Activated naive CD8-positive, alpha-beta T cell treated with anti-CD3 and anti-CD28 coated beads for 36 hours (primary cell): ENCODE data around the gene FAM53A. TPM values are rescaled to one million over a fixed set of nuclear protein-coding genes. Genes with fewer than 3 reads are reported as not detected.
"Not testable (repeated sequence)": the region's sequence is repeated elsewhere in the genome, so short reads cannot be mapped to it uniquely, and the experiment has no call there.

ENCODE experiments used
- DNase-seq: peaks from one replicate; pipeline ENCODE4 v3.0.0; 2021
- H3K27ac Mint-ChIP-seq: one replicate; pipeline ENCODE4 v1.8.0; 2022; ENCODE audit warnings: mild to moderate bottlenecking, moderate library complexity, mixed read lengths
- H3K27me3 Mint-ChIP-seq: one replicate; pipeline ENCODE4 v1.8.0; 2022; ENCODE audit warnings: mild to moderate bottlenecking, mixed read lengths
- H3K36me3 Mint-ChIP-seq: one replicate; pipeline ENCODE4 v1.8.0; 2021; ENCODE audit warnings: mild to moderate bottlenecking, mixed read lengths
- H3K4me1 Mint-ChIP-seq: one replicate; pipeline ENCODE4 v1.8.0; 2021; ENCODE audit warnings: mixed read lengths
- H3K4me3 Mint-ChIP-seq: one replicate; pipeline ENCODE4 v1.8.0; 2022; ENCODE audit warnings: mild to moderate bottlenecking, moderate library complexity, mixed read lengths
- H3K9me3 Mint-ChIP-seq: one replicate; pipeline ENCODE4 v1.8.0; 2022; ENCODE audit warnings: mixed read lengths
- total RNA-seq, 2 experiments: library from RNA; stranded (reverse); gene quantifications; one replicate each; pipeline ENCODE4 v1.2.3, GENCODE V29; 2021

FAM53A gene
- total RNA-seq, 2 experiments from 2014 or later, result 0.82 to 1.3 TPM

DNA sequence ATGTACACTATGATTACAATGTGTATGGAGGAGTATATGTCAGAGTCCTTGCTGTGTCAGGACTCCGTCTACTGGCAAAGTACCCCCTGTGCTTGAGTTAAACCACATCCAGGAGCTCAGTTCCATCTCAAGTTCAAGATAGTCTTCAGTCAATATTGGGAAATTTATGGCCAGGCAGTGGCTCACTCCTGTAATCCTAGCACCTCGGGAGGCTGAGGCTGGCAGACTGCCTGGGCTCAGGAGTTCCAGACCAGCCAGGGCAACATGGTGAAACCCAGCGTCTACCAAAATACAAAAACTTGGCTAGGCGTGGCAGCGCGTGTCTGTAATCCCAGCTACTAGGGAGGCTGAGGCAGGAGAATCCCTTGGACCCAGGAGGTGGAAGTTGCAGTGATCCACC lies 22.2 kb upstream of the FAM53A start:
- Mint-ChIP-seq H3K27me3 (no peaks in the 10 kb centered on the region), H3K9me3 (no peaks in the 10 kb centered on the region), H3K4me3 (no peak overlapping the region), H3K36me3 (peaks cover 66% of the 10 kb centered on the region), H3K27ac (no peak overlapping the region), H3K4me1 (peaks cover 64% of the 10 kb centered on the region)
- no peak for DNase-seq

GRCh38 chr4:1705732-1706131 lies 21.6 kb upstream of the FAM53A start:
- Mint-ChIP-seq H3K4me3 (no peak overlapping the region), H3K36me3 (peaks cover 60% of the 10 kb centered on the region), H3K27me3 (no peaks in the 10 kb centered on the region), H3K9me3 (no peaks in the 10 kb centered on the region), H3K27ac (no peak overlapping the region), H3K4me1 (peaks cover 60% of the 10 kb centered on the region)
- DNase-seq, result no peak

DNA sequence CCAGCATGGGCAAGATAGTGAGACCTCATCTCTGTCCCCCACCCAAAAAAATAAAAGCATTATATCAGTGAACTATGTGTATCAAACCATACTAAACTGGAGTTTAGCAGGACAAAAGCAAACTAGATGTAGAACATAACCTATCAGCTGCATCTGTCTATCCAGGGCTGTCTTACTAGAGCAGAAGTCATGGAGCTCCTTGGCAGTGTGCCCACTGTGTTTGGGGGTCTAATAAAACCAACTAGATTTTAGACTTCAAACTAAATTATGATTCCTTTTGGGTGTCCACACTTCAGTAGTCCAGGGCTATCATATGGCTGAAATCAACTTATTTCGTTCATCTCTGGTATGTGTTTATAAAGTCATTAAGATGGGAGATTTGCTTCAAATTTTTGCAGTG lies 19.8 kb upstream of the FAM53A start:
- Mint-ChIP-seq H3K4me1 (peaks cover 44% of the 10 kb centered on the region), H3K9me3 (no peaks in the 10 kb centered on the region), H3K4me3 (no peak overlapping the region), H3K27ac (no peak overlapping the region), H3K27me3 (no peaks in the 10 kb centered on the region), H3K36me3 (peaks cover 49% of the 10 kb centered on the region)
- DNase-seq, result no peak

DNA sequence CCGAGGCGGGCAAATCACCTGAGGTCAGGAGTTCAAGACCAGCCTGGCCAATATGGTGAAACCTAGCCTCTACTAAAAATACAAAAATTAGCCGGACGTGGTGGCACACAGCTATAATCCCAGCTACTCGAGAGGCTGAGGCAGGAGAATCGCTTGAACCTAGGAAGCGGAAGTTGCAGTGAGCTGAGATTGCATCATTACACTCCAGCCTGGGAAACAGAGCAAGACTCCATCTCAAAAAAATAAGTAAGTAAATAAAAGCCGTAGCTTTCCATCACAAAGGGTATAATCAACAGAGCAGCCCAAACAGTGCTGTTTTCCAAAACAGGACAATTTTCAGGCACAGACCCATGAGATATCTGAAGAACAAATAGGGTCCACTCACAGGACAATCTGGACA lies 17.6 kb upstream of the FAM53A start:
- Mint-ChIP-seq H3K4me1 (peaks cover 34% of the 10 kb centered on the region), H3K36me3 (peaks cover 39% of the 10 kb centered on the region), H3K4me3 (peak overlapping the region; percentile 22)
- H3K9me3 Mint-ChIP-seq, H3K27ac Mint-ChIP-seq, H3K27me3 Mint-ChIP-seq, DNase-seq: not testable (repeated sequence)

DNA sequence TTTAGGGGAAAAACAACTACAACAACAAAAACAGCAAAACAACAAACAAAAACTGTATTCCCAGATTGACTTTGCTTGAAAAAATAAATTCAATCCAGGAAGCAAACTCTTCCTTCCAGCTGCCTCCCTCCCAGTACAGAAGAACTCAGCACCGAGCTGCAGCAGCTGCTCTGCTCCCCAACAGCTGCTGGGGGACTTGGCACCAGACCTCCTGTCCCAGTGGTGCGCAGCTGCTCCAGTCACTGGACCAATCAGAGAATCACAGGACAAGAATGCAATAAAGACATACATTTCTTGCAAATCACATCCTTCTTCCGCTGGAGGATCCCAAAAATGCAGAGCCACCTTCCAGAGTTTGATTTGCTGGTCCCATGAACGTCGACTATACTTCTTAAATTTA lies 11.8 kb upstream of the FAM53A start:
- no peaks in the 10 kb centered on the region for H3K27me3 Mint-ChIP-seq
- peaks cover 44% of the 10 kb centered on the region for H3K36me3 Mint-ChIP-seq
- H3K27ac Mint-ChIP-seq, result no peak overlapping the region
- DNase-seq, result no peak
- H3K4me1 Mint-ChIP-seq, result peaks cover 5% of the 10 kb centered on the region
- no peaks in the 10 kb centered on the region for H3K9me3 Mint-ChIP-seq
- H3K4me3 Mint-ChIP-seq, result no peak overlapping the region

- Mint-ChIP-seq H3K36me3 (peaks cover 48% of the 10 kb centered on the region), H3K27ac (peak overlapping the region; percentile 69), H3K4me3 (no peak overlapping the region), H3K4me1 (peaks cover 4% of the 10 kb centered on the region), H3K27me3 (no peaks in the 10 kb centered on the region), H3K9me3 (no peaks in the 10 kb centered on the region)
- peak; percentile 69 for DNase-seq
Observed at GRCh38 chr4:1693131-1693896, 9.2 kb upstream of the FAM53A start.

DNA sequence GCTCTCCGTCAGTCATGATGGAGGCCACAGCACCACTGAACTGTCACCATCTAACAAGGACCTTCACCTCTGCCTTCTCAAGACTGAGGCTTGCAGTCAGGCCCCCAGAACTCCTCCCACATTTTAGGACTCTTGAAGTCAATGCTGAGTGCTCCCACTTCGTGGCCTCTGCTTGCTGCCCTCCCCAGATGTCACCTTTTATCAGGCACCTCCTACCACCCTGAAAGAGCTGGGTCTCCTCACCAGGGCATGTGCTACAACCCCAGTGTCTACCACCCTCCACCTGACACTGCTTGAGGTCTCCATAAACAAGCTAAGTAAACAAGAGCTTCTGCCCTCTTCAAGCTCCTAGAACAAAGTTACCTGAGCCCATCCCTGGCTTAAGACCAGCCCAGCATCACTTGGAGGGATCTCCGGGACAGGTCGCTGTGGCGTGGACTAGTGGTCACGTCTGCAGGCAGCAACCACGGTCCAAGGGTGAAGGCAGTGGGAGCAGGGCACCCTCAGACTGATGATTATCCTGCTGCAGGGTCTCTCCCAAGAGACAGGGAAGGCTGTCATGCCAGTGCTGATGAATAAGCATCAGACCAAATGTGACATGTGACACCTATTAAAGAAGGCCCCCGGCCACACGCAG lies 7.7 kb upstream of the FAM53A start:
- Mint-ChIP-seq H3K27ac (no peak overlapping the region), H3K4me1 (peaks cover 4% of the 10 kb centered on the region), H3K9me3 (no peaks in the 10 kb centered on the region), H3K4me3 (no peak overlapping the region), H3K36me3 (peaks cover 48% of the 10 kb centered on the region), H3K27me3 (no peaks in the 10 kb centered on the region)
- no peak for DNase-seq

DNA sequence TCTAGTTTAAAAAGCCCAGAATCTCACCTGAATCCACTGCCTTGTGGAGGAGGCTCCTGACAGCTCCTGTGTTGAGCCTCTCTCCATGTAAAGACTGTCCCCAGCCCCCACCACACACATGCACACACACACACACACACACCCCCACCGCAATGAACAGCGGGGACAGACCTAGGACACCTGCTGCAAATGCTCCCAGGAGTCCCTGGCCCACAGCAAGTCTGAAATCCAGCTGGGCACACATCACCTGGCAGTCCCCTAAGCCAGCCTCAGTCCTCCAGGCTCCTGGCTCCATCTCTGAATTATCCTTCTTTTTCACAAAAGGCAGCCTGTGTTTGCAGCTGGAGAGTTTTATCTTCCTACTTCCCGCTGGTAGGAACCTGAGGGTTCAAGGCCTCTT lies 6.6 kb upstream of the FAM53A start:
- H3K9me3 Mint-ChIP-seq, result no peaks in the 10 kb centered on the region
- H3K27ac Mint-ChIP-seq, result peak overlapping the region; percentile 56
- no peak for DNase-seq
- H3K36me3 Mint-ChIP-seq, result peaks cover 44% of the 10 kb centered on the region
- no peaks in the 10 kb centered on the region for H3K27me3 Mint-ChIP-seq
- no peak overlapping the region for H3K4me3 Mint-ChIP-seq
- peaks cover 4% of the 10 kb centered on the region for H3K4me1 Mint-ChIP-seq

DNA sequence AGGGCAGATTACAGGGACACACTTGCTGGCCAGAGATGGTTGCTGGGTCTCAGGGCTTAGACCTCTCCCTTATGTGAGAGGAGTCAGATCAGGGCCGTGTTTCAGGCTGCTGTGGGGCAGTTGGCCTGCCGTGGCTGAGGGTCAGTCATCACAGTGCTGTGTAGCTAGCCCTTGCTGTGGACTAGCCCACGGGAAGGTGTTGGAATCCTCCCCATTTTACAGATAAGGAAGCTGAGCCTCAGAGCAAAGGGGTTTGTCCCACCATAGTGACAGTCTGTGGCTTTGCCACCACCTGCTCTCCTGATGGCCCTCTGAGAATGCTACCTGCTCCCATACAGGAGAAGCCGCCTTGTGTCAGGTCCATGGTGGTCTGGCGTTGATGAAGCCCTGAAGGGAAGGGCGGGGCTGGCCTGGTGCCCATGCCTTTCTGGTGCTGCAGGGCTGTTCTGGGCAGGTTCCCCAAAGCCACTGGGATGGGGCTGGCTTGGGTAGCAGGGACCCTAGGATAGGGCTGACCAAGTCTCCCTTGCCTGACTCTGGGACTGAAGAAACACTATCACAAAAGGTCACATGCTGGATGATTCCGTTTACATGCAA lies 2.4 kb upstream of the FAM53A start:
- Mint-ChIP-seq H3K4me1 (peaks cover 10% of the 10 kb centered on the region), H3K36me3 (peaks cover 14% of the 10 kb centered on the region), H3K9me3 (peaks cover 3% of the 10 kb centered on the region), H3K4me3 (no peak overlapping the region), H3K27me3 (no peaks in the 10 kb centered on the region), H3K27ac (no peak overlapping the region)
- no peak for DNase-seq

DNA sequence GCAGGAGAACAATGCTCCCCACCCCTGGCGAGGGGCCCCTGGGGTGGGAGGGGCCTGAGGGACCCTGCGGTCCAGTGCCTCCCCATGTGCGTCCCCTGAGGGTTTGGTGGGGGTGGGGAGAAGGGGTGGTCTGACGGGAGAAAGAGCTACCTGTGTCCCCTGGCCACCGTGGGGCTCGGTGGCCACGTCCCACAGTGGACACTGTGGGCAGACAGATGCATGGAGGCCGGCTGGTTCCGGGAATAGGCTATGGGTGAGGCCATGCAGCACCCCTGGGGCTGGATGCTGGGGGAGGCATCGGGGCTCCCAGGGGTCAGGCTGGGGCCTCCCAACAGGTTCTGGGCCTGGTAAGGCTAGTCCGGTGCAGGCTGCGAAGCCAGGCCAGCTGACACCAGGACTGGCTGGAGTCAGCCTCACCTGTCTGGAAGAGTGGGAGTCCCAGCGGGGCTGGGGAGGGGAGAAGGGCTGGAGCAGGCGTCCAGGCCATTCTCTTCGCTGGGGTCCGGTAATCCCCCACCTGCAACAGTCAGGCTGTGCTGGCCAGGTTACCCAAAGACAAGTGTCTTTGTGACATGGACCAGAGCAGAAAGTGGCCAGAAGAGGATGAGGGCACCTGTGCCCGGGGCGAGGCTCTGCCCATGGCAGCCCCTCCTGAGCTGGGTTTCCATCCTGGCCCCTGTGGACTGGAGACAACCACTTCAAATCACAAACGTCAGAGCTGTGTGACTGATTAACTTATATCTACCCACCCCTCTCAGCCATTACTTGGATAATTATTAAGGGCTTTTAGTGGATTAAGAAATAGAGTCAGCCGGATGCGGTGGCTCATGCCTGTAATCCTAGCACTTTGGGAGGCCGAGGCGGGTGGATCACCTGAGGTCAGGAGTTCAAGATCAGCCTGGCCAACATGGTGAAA lies 1.4 kb upstream of the FAM53A start:
- Mint-ChIP-seq H3K4me1 (peaks cover 10% of the 10 kb centered on the region), H3K27me3 (no peaks in the 10 kb centered on the region), H3K4me3 (no peak overlapping the region), H3K27ac (no peak overlapping the region), H3K9me3 (peaks cover 3% of the 10 kb centered on the region), H3K36me3 (peaks cover 6% of the 10 kb centered on the region)
- DNase-seq, result no peak

DNA sequence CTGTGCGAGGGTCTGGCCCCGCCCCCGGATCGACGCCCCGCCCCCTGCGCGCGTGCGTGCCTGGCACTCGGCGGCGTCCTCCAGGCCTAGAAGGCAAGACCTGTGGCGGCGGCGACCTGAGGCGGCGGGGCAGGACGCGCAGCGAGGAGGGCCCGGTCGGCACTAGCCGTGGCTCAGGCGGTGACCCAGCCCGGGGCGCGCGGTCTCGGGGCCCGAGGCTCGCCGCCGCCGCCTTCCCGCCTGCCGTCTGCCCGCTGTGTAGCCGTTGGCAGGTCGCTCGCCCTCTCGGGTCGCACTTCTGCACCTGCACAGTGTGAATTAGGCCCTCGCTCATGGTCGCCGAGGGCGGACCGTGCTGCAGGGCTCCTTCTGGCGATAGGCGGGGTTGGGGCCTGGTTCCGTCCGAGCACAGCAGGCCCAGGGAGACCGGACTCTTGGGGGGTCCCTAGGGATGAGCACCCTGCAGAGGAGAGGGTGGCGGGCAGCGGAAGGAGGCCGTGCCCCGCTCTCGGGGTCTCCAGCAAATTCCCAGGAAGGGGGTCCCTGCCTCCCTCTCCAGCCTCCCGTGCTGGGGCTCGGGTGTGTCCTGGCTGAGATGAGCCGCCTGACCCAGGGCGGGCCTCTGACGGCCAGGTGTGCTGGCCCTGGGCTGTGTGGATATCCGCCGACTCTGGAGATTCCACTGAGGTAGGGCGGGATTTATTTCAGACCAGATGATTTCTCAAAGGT lies 557 bp upstream of the FAM53A start:
- Mint-ChIP-seq H3K36me3 (peaks cover 2% of the 10 kb centered on the region), H3K4me1 (peaks cover 10% of the 10 kb centered on the region), H3K4me3 (peak overlapping the region; percentile 18), H3K27ac (no peak overlapping the region), H3K27me3 (no peaks in the 10 kb centered on the region), H3K9me3 (peaks cover 3% of the 10 kb centered on the region)
- no peak for DNase-seq

DNA sequence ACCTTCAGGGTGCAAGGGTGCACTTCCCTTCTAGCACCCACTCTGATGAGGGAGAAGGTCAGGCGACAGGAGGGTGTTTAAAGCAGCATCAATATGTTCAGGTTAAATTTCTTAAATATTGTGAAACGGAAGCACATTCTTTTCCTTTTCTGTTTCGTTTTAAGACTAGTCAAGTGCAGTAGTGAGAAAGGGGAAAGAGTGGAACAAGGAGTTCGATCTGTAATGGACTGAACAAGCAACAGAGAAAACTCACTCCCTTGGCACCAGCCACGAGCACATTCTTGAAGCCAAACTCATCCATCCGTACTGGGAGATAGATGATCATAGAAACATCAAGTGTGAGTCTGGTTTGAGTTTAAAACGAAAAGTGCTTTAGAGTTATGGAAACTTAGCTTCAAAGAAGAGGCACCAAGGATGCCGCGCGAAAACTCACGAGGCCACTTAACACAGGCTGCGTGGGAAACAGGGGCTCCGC lies 815 bp downstream of the FAM53A start:
- Mint-ChIP-seq H3K27me3 (no peaks in the 10 kb centered on the region), H3K4me3 (peak overlapping the region; percentile 77), H3K9me3 (peaks cover 3% of the 10 kb centered on the region), H3K36me3 (no peaks in the 10 kb centered on the region), H3K4me1 (peaks cover 10% of the 10 kb centered on the region), H3K27ac (peak overlapping the region; percentile 75)
- no peak for DNase-seq

DNA sequence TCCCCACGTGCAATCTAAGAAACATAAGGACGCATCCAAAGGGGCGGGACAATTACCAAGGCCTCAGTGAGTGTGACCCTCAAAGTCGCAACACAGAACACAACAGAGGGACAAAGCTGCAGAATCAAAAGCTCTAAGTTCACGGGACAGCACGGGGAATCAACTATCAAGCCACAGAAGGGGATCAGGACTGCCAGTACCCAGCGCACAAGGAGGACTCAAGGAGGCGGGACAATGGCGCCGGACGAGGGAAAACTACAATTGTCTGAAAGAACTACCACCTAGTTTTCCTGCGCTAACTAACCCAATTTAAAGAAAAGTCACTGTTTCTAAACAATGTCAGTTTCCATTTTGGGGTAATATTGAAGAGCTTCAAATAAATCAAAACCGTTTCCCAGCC lies 1.3 kb downstream of the FAM53A start:
- H3K27ac Mint-ChIP-seq, result no peak overlapping the region
- no peaks in the 10 kb centered on the region for H3K36me3 Mint-ChIP-seq
- no peaks in the 10 kb centered on the region for H3K27me3 Mint-ChIP-seq
- H3K4me3 Mint-ChIP-seq, result peak overlapping the region; percentile 77
- H3K9me3 Mint-ChIP-seq, result peaks cover 3% of the 10 kb centered on the region
- peaks cover 10% of the 10 kb centered on the region for H3K4me1 Mint-ChIP-seq
- no peak for DNase-seq

GRCh38 chr4:1678244-1678643 lies 5.9 kb downstream of the FAM53A start:
- DNase-seq, result no peak
- H3K27ac Mint-ChIP-seq, result no peak overlapping the region
- no peak overlapping the region for H3K4me3 Mint-ChIP-seq
- no peaks in the 10 kb centered on the region for H3K27me3 Mint-ChIP-seq
- no peaks in the 10 kb centered on the region for H3K36me3 Mint-ChIP-seq
- H3K9me3 Mint-ChIP-seq, result peaks cover 3% of the 10 kb centered on the region
- H3K4me1 Mint-ChIP-seq, result peaks cover 7% of the 10 kb centered on the region
